GM19452 (cell line): ENCODE measurements around the gene MAMDC2.
A peak's percentile ranks its signal among the peaks of the same experiment; 100 is the strongest.

Experiments
- ATAC-seq: cut with Tn5 transposase; IDR thresholded peaks from one replicate; pipeline ENCODE4 v1.9.1; 2021; ENCODE audit not compliant: unreplicated experiment

The MAMDC2 gene

GRCh38 chr9:70060883-70061507 lies 17.3 kb downstream of the MAMDC2 start:
- peak; percentile 98 for ATAC-seq

- no peak for ATAC-seq
Measured at GRCh38 chr9:70061776-70062175, 18.1 kb downstream of the MAMDC2 start.

GRCh38 chr9:70064496-70064895 lies 20.8 kb downstream of the MAMDC2 start:
- no peak for ATAC-seq

GRCh38 chr9:70065572-70065971 lies 21.9 kb downstream of the MAMDC2 start:
- no peak for ATAC-seq

GRCh38 chr9:70066418-70066817 lies 22.8 kb downstream of the MAMDC2 start:
- no peak for ATAC-seq

- ATAC-seq, result no peak
Measured at GRCh38 chr9:70066874-70067273, 23.2 kb downstream of the MAMDC2 start.

GRCh38 chr9:70069704-70070103 lies 26.1 kb downstream of the MAMDC2 start:
- no peak for ATAC-seq

GRCh38 chr9:70073193-70073592 lies 29.5 kb downstream of the MAMDC2 start:
- no peak for ATAC-seq

- ATAC-seq, result no peak
Measured at GRCh38 chr9:70073756-70074155, 30.1 kb downstream of the MAMDC2 start.

- no peak for ATAC-seq
Measured at GRCh38 chr9:70076678-70077077, 33.0 kb downstream of the MAMDC2 start.

- ATAC-seq, result no peak
Measured at GRCh38 chr9:70079417-70080037, 35.9 kb downstream of the MAMDC2 start.

- ATAC-seq, result no peak
Measured at GRCh38 chr9:70080481-70081119, 37.0 kb downstream of the MAMDC2 start.

GRCh38 chr9:70081120-70081495 lies 37.5 kb downstream of the MAMDC2 start:
- ATAC-seq, result no peak

- no peak for ATAC-seq
Measured at GRCh38 chr9:70083429-70083828, 39.8 kb downstream of the MAMDC2 start.

- ATAC-seq, result no peak
Measured at GRCh38 chr9:70085241-70085640, 41.6 kb downstream of the MAMDC2 start.

- no peak for ATAC-seq
Measured at GRCh38 chr9:70091103-70091502, 47.5 kb downstream of the MAMDC2 start.

GRCh38 chr9:70091572-70091971 lies 47.9 kb downstream of the MAMDC2 start:
- no peak for ATAC-seq

GRCh38 chr9:70092190-70092589 lies 48.5 kb downstream of the MAMDC2 start:
- no peak for ATAC-seq

- no peak for ATAC-seq
Measured at GRCh38 chr9:70093095-70093494, 49.4 kb downstream of the MAMDC2 start.

GRCh38 chr9:70093944-70094343 lies 50.3 kb downstream of the MAMDC2 start:
- no peak for ATAC-seq

GRCh38 chr9:70094747-70095146 lies 51.1 kb downstream of the MAMDC2 start:
- ATAC-seq, result no peak

- no peak for ATAC-seq
Measured at GRCh38 chr9:70097187-70097586, 53.5 kb downstream of the MAMDC2 start.

GRCh38 chr9:70100362-70100761 lies 56.7 kb downstream of the MAMDC2 start:
- no peak for ATAC-seq
